Measurements from ENCODE around the gene TANC1.

TANC1 gene

DNA sequence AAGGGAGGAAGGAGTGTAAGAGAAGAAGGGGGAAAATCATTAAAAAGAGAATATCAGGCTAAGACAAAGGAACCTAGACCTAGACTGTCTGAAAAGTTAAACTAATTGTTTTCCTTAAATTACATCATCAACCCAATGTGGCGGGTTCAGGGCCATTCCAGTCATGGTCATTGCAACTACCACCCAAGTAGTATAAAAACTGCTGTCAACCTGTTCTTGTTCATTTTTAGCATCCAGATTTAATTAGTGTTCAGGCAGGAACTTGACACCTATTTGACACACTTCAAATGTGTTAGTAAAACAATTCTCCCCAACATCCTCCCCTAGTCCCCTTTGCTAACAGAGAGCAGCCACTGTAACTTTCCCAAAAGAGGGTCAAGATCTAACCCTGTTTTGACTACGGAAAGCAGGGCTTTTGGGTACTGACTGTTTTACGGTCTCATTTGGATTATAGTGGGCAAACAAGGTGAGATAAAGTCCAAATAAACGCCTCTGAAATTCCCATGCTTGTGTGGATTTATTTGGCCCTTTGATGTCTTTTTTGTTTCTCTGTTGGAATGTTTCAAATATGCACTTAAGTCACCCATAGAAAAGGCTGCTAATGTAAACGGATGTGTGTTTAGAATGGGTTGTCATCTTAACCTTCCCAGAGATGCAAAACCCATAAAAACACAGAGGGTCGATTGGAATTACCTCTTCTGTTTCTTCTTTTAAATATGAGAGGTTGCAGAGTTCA lies 19.3 kb upstream of the TANC1 start:
- TF ChIP-seq, protein P1, sequence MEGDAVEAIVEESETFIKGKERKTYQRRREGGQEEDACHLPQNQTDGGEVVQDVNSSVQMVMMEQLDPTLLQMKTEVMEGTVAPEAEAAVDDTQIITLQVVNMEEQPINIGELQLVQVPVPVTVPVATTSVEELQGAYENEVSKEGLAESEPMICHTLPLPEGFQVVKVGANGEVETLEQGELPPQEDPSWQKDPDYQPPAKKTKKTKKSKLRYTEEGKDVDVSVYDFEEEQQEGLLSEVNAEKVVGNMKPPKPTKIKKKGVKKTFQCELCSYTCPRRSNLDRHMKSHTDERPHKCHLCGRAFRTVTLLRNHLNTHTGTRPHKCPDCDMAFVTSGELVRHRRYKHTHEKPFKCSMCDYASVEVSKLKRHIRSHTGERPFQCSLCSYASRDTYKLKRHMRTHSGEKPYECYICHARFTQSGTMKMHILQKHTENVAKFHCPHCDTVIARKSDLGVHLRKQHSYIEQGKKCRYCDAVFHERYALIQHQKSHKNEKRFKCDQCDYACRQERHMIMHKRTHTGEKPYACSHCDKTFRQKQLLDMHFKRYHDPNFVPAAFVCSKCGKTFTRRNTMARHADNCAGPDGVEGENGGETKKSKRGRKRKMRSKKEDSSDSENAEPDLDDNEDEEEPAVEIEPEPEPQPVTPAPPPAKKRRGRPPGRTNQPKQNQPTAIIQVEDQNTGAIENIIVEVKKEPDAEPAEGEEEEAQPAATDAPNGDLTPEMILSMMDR (IDR thresholded peaks at IDR 0.05): no peak

DNA sequence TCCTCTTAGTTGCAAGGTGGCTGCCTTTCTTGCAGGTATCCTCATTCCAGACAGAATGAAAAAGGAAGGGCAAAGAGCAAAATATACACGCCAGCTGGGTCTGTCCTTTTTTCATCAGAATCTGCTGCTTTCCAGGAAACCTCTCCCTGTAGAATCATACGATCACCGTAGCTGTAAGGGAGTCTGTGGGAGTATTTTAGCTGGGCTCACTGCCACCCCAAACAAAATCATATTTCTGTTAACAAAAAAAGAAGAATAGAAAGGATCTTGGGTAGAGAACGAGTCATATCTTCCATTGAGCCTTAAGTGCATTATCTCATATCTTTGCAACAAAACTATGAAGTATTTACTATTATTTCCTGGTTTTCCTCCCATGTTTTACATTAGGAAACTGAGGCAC lies 15.0 kb upstream of the TANC1 start:
- TF ChIP-seq, protein P1 (IDR thresholded peaks at IDR 0.05): no peak

DNA sequence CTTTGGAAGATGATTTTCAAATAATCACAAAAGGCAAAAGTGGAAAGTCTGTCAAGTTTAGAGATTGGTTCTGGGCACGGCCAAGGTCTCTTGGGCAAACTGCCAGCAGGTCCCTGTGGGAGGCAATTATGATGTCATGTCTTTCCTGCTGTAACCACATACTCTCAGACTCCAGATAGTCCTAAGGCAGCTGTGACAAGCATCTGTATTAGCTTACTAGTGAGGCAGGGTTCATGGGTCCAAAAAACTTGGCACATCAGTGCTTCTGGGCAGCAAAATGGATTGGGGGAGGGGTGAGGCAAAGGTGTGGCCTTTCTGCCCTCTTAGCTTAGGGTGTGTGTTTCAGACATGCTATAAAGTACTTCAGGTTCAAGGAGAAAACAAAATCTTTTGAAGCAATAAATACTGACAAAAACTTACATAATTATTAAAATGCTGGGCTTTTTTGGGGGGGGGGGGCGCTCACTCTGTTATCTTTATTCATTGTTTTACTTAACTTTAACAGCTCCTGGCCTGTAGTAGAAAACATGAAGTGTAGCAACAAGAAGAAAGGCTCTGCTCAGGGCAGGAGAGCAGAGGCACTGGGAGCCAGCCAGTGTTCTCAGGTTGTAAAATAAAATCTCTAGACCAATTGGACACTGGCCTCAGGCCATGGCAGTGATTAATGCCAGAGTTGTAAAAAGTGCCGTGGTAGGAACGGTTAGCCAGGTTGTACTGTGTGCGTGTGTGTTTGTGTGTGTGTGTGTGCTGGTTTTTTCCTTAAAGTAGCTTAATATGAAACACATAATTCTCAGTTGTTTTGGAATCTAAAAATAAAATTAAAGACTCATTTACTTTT lies 14.3 kb upstream of the TANC1 start:
- TF ChIP-seq, protein P1 (IDR thresholded peaks at IDR 0.05): no peak

DNA sequence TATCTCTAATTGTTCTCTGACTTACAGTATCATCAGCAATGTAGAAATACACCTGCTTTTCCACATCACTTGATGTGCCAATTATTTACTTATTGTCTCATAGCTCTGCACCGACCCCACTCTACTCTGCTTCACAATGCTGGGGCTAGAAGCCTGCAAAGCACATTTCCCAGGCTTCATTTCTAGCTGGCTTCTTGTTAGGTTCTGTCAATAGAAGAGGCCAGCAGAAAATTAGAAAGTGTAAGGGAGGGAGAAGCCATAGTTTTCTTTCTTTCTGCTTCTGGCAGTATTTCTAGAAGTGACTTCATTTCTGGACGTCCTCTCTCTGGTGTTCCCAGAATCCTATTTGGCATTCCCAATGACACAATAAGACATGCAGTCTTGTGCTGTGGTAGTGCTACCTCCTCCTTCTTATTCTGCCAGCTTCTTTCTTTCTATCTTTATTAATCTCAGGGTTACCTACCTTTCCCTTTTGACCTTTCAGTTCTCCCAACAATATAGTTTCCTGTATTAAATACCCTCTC lies 12.5 kb upstream of the TANC1 start:
- TF ChIP-seq, protein P1 (IDR thresholded peaks at IDR 0.05): no peak

DNA sequence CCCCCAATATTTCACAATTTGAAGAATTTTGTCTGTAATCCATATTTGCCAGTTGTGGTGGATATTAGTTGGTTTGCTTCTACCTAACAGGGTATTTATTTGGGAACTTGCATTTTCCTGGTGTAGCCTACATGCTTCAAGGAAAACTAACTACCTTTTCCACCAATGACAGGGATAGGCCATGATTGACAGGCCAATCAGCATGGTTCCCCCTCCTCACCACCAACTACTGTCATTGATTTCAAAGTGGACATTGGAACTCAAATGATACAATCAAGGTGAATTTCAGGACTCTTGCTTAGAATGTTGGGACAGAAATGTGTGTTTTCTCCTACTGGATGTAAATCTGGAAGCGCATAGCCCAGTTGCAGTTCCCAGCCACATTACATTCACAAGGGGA lies 10.1 kb upstream of the TANC1 start:
- TF ChIP-seq, protein P1 (IDR thresholded peaks at IDR 0.05): no peak

DNA sequence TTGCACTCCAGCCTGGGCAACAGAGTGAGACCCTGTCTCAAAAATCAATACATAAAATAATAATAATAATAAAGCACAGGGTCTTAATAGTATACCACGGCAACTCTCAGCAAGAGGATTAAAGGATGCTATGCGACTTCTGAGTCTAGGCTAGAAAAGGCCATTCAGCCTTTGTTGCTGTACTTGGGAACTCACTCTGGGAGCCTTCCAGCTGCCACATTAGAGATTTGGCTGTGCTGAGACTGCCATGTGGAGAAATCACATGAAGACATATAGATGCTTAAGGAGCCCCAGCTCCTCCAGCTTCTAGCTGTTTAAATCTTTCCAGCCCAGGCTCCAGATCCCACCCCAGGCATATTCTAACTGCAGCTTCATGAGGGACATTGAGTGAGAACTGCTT lies 8.2 kb upstream of the TANC1 start:
- TF ChIP-seq, protein P1 (IDR thresholded peaks at IDR 0.05): no peak

DNA sequence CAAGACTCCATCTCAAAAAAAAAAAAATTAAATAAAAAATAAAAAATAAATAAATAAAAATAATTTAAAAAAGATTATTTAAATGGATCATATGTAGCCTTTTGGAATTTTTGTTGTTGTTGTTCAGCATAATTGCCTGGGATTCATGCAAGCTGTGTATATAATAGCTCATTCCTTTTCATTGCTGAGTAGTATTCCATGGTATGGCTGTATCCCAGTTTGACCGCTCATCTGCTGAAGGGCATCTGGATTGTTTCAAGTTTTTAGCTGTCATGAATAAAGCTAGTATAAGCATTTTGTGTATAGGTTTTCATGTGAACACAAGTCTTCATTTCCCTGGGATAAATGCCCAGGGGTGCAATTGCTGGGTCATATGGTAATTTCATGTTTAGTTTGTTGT lies 6.4 kb upstream of the TANC1 start:
- TF ChIP-seq, protein P1 (IDR thresholded peaks at IDR 0.05): no peak
